Measurements from ENCODE around the gene FTCD. TPM values are rescaled to one million over a fixed set of nuclear protein-coding genes. Genes with fewer than 3 reads are reported as not detected.

FTCD gene, protein sequence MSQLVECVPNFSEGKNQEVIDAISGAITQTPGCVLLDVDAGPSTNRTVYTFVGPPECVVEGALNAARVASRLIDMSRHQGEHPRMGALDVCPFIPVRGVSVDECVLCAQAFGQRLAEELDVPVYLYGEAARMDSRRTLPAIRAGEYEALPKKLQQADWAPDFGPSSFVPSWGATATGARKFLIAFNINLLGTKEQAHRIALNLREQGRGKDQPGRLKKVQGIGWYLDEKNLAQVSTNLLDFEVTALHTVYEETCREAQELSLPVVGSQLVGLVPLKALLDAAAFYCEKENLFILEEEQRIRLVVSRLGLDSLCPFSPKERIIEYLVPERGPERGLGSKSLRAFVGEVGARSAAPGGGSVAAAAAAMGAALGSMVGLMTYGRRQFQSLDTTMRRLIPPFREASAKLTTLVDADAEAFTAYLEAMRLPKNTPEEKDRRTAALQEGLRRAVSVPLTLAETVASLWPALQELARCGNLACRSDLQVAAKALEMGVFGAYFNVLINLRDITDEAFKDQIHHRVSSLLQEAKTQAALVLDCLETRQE
- total RNA-seq, result 1.2 and 1.5 TPM in 2 replicates
- 0.06 TPM in 1 of 2 replicates, not detected in the other for polyA plus RNA-seq
- 0.04 TPM in 1 of 2 replicates, not detected in the other for polyA plus RNA-seq (2011; cell fraction: cytosol; rRNA removed)
- polyA plus RNA-seq (2011; cell fraction: nucleus; rRNA removed), result 0.28 and 0.37 TPM in 2 replicates
- polyA plus RNA-seq (2012), result 0.36 and 0.42 TPM in 2 replicates
- polyA minus RNA-seq, result not detected in 2 replicates
- polyA minus RNA-seq (2011; cell fraction: cytosol; rRNA and poly(A)+ RNA removed), result not detected
- polyA minus RNA-seq (2011; cell fraction: nucleus; rRNA and poly(A)+ RNA removed), result not detected in 2 replicates
- Bru-seq, nascent RNA, result percentile 20 among the genes with signal in this experiment
- percentile 54 among the genes with signal in this experiment for BruChase-seq, experiment 1, labeled RNA remaining after a 6-hour chase
- BruChase-seq, experiment 2, labeled RNA remaining after a 2-hour chase, result percentile 25 among the genes with signal in this experiment
- long read RNA-seq, partial matches to known transcripts, result 0 of 1 reads
- long read RNA-seq, other reads (novel, unspliced or antisense), result 1 of 1 reads

DNA sequence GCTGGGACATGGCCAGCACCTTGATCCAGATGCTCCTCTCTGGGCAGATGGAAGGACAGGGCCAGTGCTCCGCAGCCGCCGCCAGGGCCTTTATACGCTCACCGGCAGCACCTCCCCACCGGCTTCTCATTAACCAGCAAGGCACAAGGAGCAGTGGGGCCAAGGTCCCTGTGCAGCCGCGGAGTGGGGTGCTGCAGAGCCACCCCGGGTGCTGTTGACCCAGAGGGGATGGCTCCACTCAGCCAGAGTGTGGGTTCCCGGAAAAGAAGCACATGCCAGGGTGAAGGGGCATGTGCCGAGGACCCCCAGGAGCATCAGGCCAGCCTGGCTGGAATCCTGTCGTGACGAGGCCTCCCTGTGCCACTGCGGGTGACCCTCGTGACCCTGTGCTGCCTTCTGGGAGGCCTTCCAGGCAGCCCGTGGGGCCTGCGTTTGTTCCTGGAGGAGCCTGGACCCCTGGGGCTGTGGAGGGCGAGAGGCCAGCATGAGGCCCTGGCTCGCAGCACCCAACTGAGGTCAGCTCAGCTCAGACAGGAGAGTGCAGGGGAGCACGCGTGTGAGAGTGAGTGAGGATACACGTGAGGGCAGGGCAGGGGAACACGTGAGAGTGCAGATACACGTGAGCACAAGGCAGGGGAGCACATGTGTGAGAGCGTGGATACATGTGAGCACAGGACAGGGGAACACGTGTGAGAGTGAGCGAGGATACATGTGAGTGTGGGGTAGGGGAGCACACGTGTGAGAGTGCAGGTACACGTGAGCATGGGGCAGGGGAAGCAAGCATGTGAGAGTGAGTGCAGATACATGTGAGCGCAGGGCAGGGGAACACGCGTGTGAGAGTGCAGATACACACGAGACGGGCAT, at the start of gene FTCD:
TSS of gene FTCD (minus strand) at position 66 of the 864 bp plus-strand sequence. CDS start at position 10, 56 bp downstream.
- Histone ChIP-seq H3K27ac (ENCODE audit: insufficient read depth, low read depth, low read length) (no peak within 1 kb of the TSS), H3K4me3 (replicated peaks in 1 of 3; ENCODE audit: insufficient read depth in 1 of 3, low read depth in 1 of 3, low read length in 3 of 3) (no peak within 1 kb of the TSS), H3K4me1 (ENCODE audit: control insufficient read depth, extremely low read depth, insufficient read depth, low read length) (no peaks in the 10 kb centered on the region), H3K9me1 (replicated peaks; ENCODE audit: control insufficient read depth, extremely low read depth, insufficient read depth, low read length) (no peaks in the 10 kb centered on the region), H3K4me2 (ENCODE audit: insufficient read depth, low read length) (no peak within 1 kb of the TSS), H3K27me3 (ENCODE audit: control insufficient read depth in 2 of 2, insufficient read depth in 2 of 2, low read length in 2 of 2) (no peaks in the 10 kb centered on the region), H3K79me2 (ENCODE audit: control insufficient read depth, insufficient read depth, low read length) (no peaks in the 10 kb centered on the region), H2AFZ (ENCODE audit: low read depth, low read length) (no peak within 1 kb of the TSS), H3K9me3 (replicated peaks; ENCODE audit: control insufficient read depth, insufficient read depth, low read length) (no peaks in the 10 kb centered on the region), H3K9ac (replicated peaks; ENCODE audit: extremely low read depth, insufficient read depth, low read length) (no peak within 1 kb of the TSS), H3K36me3 (ENCODE audit: control insufficient read depth in 2 of 2, extremely low read depth in 1 of 2, insufficient read depth in 2 of 2, low read length in 2 of 2) (no peaks in the 10 kb centered on the region), H4K20me1 (replicated peaks; ENCODE audit: control insufficient read depth, extremely low read depth, insufficient read depth, low read length) (no peaks in the 10 kb centered on the region)
- dilution Hi-C loops (cut with MboI; ENCODE audit: extremely low pct_ligation_motif_present, low sequenced_read_pairs) (no loop called here), intact Hi-C loops (cut with micrococcal nuclease) (no loop called here)
- CTCF ChIA-PET, result interaction anchor here (4.0 kb wide), 1 partner anchor 13 kb away, joined by 39 read pairs; no protein-coding TSS in a partner anchor
- POLR2A ChIA-PET, result no interaction called here
- DNase-seq (ENCODE audit: low read depth, low spot score), result no peak
- FAIRE-seq, result no peak
- BruUV-seq (replicated peaks), result no TSS peak
- TF ChIP-seq POLR2A (IDR thresholded peaks at IDR 0.05; ENCODE audit: low read depth, low read length) (no peak), GATA2 (IDR thresholded peaks at IDR 0.05; ENCODE audit: insufficient read depth, insufficient read length, low read depth, low read length) (no peak), EZH2 (IDR thresholded peaks at IDR 0.05; ENCODE audit: borderline replicate concordance, low read depth, low read length, severe bottlenecking) (no peak), MYC (IDR thresholded peaks at IDR 0.05; ENCODE audit: low read depth, low read length) (no peak), FOS (IDR thresholded peaks at IDR 0.05; ENCODE audit: borderline replicate concordance, insufficient read depth, low read length) (no peak), JUN (IDR thresholded peaks at IDR 0.05; ENCODE audit: borderline replicate concordance, insufficient read depth, insufficient read length, low read depth) (no peak)
- TF ChIP-seq, protein P1, sequence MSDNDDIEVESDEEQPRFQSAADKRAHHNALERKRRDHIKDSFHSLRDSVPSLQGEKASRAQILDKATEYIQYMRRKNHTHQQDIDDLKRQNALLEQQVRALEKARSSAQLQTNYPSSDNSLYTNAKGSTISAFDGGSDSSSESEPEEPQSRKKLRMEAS (IDR thresholded peaks at IDR 0.05; ENCODE audit: insufficient read depth, insufficient read length), result no peak

Data from endothelial cell of umbilical vein (primary cell).